ENCODE data around the gene COPB1. TPM values are rescaled to one million over a fixed set of nuclear protein-coding genes. Genes with fewer than 3 reads are reported as not detected.

COPB1 gene
- total RNA-seq, 1 experiment from 2014 or later = 94.8 TPM

- no peaks in the 10 kb centered on the region for H3K27me3 ChIP-seq (ENCODE audit: low read length)
- H3K4me3 ChIP-seq (ENCODE audit: low read length) = no peak overlapping the region
- no peaks in the 10 kb centered on the region for H3K9me2 ChIP-seq (replicated peaks; ENCODE audit: low read length)
- 0 out of 2 replicates have a peak, but pooled peaks cover 5% of the 10 kb centered on the region for H3K4me1 ChIP-seq (ENCODE audit: insufficient read depth, low read length)
- H3K36me3 ChIP-seq (ENCODE audit: low read depth, low read length) = peaks cover 67% of the 10 kb centered on the region
- intact Hi-C loops (cut with micrococcal nuclease) = no loop called here
- H3K4me2 ChIP-seq (ENCODE audit: low read length) = no peak overlapping the region
- DNase-seq = no peak
- POLR2A ChIA-PET (ENCODE audit: unreplicated experiment) = no interaction called here
- H3K79me2 ChIP-seq (ENCODE audit: low read length) = no peaks in the 10 kb centered on the region
- CTCF ChIA-PET = no interaction called here
- TF ChIP-seq, protein P1, sequence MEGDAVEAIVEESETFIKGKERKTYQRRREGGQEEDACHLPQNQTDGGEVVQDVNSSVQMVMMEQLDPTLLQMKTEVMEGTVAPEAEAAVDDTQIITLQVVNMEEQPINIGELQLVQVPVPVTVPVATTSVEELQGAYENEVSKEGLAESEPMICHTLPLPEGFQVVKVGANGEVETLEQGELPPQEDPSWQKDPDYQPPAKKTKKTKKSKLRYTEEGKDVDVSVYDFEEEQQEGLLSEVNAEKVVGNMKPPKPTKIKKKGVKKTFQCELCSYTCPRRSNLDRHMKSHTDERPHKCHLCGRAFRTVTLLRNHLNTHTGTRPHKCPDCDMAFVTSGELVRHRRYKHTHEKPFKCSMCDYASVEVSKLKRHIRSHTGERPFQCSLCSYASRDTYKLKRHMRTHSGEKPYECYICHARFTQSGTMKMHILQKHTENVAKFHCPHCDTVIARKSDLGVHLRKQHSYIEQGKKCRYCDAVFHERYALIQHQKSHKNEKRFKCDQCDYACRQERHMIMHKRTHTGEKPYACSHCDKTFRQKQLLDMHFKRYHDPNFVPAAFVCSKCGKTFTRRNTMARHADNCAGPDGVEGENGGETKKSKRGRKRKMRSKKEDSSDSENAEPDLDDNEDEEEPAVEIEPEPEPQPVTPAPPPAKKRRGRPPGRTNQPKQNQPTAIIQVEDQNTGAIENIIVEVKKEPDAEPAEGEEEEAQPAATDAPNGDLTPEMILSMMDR (conservative IDR thresholded peaks at IDR 0.05; ENCODE audit: low read depth, low read length) = no peak
- TF ChIP-seq EZH2phosphoT487 (IDR thresholded peaks at IDR 0.05; ENCODE audit: borderline replicate concordance, low read length) (no peak), EZH2 (IDR thresholded peaks at IDR 0.05; ENCODE audit: low read length, unreplicated experiment) (no peak)
- BruUV-seq (replicated peaks) = no TSS peak
- no peaks in the 10 kb centered on the region for H3K9me3 ChIP-seq (ENCODE audit: low read length)
- no peak for ATAC-seq
- H4K20me1 ChIP-seq (ENCODE audit: low read length) = peaks cover 3% of the 10 kb centered on the region; the same call in 1 of the 2 replicates
- H3K9ac ChIP-seq (ENCODE audit: low read length) = no peak overlapping the region
- no peak overlapping the region for H2AFZ ChIP-seq (ENCODE audit: low read length)
- no peak overlapping the region for H3K27ac ChIP-seq (ENCODE audit: low read length)
- no peaks in the 10 kb centered on the region for H3F3A ChIP-seq (ENCODE audit: low read length, unreplicated experiment)
These were observed 36.0 kb downstream of the COPB1 start for GRCh38 chr11:14463623-14464022.

DNA sequence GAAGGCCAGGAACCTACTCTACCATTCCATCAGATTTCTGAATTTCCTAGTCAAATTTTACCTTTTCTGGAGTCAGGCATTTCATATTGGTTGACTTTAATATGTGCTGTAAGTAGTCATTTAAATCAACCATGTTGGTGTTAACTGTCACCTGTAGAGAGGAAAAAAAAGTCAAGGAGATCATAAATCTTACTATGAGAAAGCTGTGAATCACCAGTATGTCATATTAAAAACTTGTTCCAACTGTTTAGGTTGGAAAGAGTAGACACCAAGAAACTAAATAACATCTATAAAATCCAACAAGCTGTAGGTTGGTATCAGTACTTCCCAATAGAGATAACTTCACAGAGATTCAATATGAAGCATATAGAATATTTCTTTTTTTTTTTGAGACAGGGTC, 39.5 kb downstream of the COPB1 start:
- POLR2A ChIA-PET (ENCODE audit: unreplicated experiment) = no interaction called here
- no peak overlapping the region for H3K27ac ChIP-seq (ENCODE audit: low read length)
- intact Hi-C loops (cut with micrococcal nuclease) = no loop called here
- H3K9me2 ChIP-seq (replicated peaks; ENCODE audit: low read length) = no peaks in the 10 kb centered on the region
- H3K9me3 ChIP-seq (ENCODE audit: low read length) = no peaks in the 10 kb centered on the region
- peaks cover 47% of the 10 kb centered on the region for H3K36me3 ChIP-seq (ENCODE audit: low read depth, low read length)
- no peak overlapping the region for H2AFZ ChIP-seq (ENCODE audit: low read length)
- DNase-seq = peak; percentile 61
- CTCF ChIA-PET = interaction anchor here (0.8 kb wide), 1 partner anchor 159 kb away, joined by 4 read pairs; no protein-coding TSS in a partner anchor
- H4K20me1 ChIP-seq (ENCODE audit: low read length) = peaks cover 3% of the 10 kb centered on the region; the same call in 1 of the 2 replicates
- H3K79me2 ChIP-seq (ENCODE audit: low read length) = no peaks in the 10 kb centered on the region
- no peak for TF ChIP-seq EZH2 (IDR thresholded peaks at IDR 0.05; ENCODE audit: low read length, unreplicated experiment)
- TF ChIP-seq EZH2phosphoT487 (IDR thresholded peaks at IDR 0.05; ENCODE audit: borderline replicate concordance, low read length) = no peak
- TF ChIP-seq, protein P1 (conservative IDR thresholded peaks at IDR 0.05; ENCODE audit: low read depth, low read length) = no peak
- peak; percentile 63 for ATAC-seq
- no peak overlapping the region for H3K9ac ChIP-seq (ENCODE audit: low read length)
- H3K4me2 ChIP-seq (ENCODE audit: low read length) = no peak overlapping the region
- BruUV-seq (replicated peaks) = no TSS peak
- H3F3A ChIP-seq (ENCODE audit: low read length, unreplicated experiment) = no peaks in the 10 kb centered on the region
- H3K4me1 ChIP-seq (ENCODE audit: insufficient read depth, low read length) = 0 out of 2 replicates have a peak, but pooled peaks cover 5% of the 10 kb centered on the region
- no peaks in the 10 kb centered on the region for H3K27me3 ChIP-seq (ENCODE audit: low read length)
- no peak overlapping the region for H3K4me3 ChIP-seq (ENCODE audit: low read length)

- no TSS peak for BruUV-seq (replicated peaks)
- POLR2A ChIA-PET (ENCODE audit: unreplicated experiment) = no interaction called here
- CTCF ChIA-PET = no interaction called here
These were observed 41.2 kb downstream of the COPB1 start for GRCh38 chr11:14458377-14458776.

More at GRCh38 chr11:14458377-14458776, 41.2 kb downstream of the COPB1 start:
- Histone ChIP-seq H3K36me3 (ENCODE audit: low read depth, low read length) (peaks cover 32% of the 10 kb centered on the region), H3K9me2 (replicated peaks; ENCODE audit: low read length) (no peaks in the 10 kb centered on the region), H3K4me1 (ENCODE audit: insufficient read depth, low read length) (0 out of 2 replicates have a peak, but pooled peaks cover 5% of the 10 kb centered on the region), H3K27ac (ENCODE audit: low read length) (no peak overlapping the region), H4K20me1 (ENCODE audit: low read length) (peaks cover 3% of the 10 kb centered on the region; the same call in 1 of the 2 replicates), H3K4me2 (ENCODE audit: low read length) (no peak overlapping the region), H3K9ac (ENCODE audit: low read length) (no peak overlapping the region), H3K79me2 (ENCODE audit: low read length) (no peaks in the 10 kb centered on the region), H3K27me3 (ENCODE audit: low read length) (no peaks in the 10 kb centered on the region), H3K4me3 (ENCODE audit: low read length) (no peak overlapping the region), H3F3A (ENCODE audit: low read length, unreplicated experiment) (no peaks in the 10 kb centered on the region), H3K9me3 (ENCODE audit: low read length) (no peaks in the 10 kb centered on the region), H2AFZ (ENCODE audit: low read length) (no peak overlapping the region)
- DNase-seq (no peak), ATAC-seq (no peak)
- TF ChIP-seq, protein P1 (conservative IDR thresholded peaks at IDR 0.05; ENCODE audit: low read depth, low read length) = no peak
- no peak for TF ChIP-seq EZH2 (IDR thresholded peaks at IDR 0.05; ENCODE audit: low read length, unreplicated experiment)
- TF ChIP-seq EZH2phosphoT487 (IDR thresholded peaks at IDR 0.05; ENCODE audit: borderline replicate concordance, low read length) = no peak
- intact Hi-C loops (cut with micrococcal nuclease) = loop anchor here (5.0 kb wide), 1 partner anchor 36 kb away; no protein-coding TSS in a partner anchor
